Urinary bladder (tissue), 4 donors: ENCODE measurements around the gene RUFY4. TPM values are rescaled to one million over a fixed set of nuclear protein-coding genes. Genes with fewer than 3 reads are reported as not detected.
"Not testable (repeated sequence)": the region's sequence is repeated elsewhere in the genome, so short reads cannot be mapped to it uniquely, and the experiment has no call there.

ENCODE experiments used
- DNase-seq: peaks from one replicate; pipeline ENCODE4 v3.0.0-alpha.2; 2015; ENCODE audit errors: extremely low spot score
- H3K27ac ChIP-seq: one replicate; pipeline ENCODE4 v1.5.1; 2013; ENCODE audit warnings: low read depth, mild to moderate bottlenecking, moderate library complexity
- H3K36me3 ChIP-seq: one replicate; pipeline ENCODE4 v1.6.1; 2013; ENCODE audit warnings: mild to moderate bottlenecking, moderate library complexity; ENCODE audit not compliant: insufficient read depth
- H3K4me1 ChIP-seq: one replicate; pipeline ENCODE4 v1.6.1; 2013; ENCODE audit warnings: mild to moderate bottlenecking, moderate library complexity; ENCODE audit not compliant: insufficient read depth
- H3K4me3 ChIP-seq: one replicate; pipeline ENCODE4 v1.5.1; 2013; ENCODE audit warnings: low read depth, low read length
- WGBS: extraction: QIAGEN DNeasy Blood & Tissue Kit; methylation state at CpG from one replicate; pipeline ENCODE4 v1.1.7; 2013; 5-methylcytosine and 5-hydroxymethylcytosine counted together
- polyA plus RNA-seq: library from polyadenylated mRNA; stranded (reverse); fragments of 200-250 nt; gene quantifications from one replicate; pipeline ENCODE4 v1.2.3, GENCODE V29; 2013
- total RNA-seq: library from RNA; depleted of rRNA; stranded (reverse); fragments of >200 nt; gene quantifications from one replicate; pipeline ENCODE4 v1.2.3, GENCODE V29; 2014
- donor health status: healthy with polysubstance abuse.
- donor health status: healthy.

Gene RUFY4
- total and polyA plus RNA-seq, 2 donors, result 0.09 TPM; not detected in 1

DNA sequence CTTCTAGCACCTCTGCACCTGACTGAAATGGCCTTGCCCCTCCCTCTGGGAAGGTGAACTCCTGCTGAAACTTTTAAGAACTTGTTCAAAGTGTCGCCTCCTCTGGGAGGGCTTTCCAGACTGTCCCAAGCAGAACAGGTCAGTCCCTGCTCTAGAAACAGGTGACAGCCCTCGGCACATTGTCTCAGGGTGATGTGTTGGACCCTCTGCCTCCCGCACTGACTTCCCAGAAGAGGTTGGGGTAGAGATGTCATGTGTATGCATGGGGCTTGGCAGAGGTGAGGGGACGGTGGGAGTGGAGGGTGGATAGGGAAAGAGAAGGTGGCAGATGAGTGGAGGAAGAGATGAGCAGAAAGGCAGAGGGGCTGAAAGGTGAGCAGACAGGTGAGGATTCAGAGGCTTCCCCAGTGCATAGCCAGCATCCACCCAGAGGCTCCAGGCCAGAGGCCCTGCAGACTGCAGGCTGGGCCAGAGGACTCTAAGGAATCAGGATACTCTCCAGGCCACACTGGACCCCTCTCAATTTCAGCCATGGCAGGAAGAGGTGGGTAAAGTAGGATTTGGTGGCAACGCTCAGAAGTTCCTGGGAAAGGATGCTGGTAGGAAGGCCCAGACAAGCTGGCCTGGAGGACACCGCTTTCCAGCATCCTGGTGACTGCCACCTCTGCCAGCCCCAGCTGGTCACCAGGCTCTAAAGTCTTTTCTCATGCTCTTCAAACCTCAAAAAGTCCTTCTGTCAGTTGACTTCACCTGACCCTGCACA lies 41.4 kb upstream of the RUFY4 start:
- no peak for DNase-seq
- H3K4me1 ChIP-seq, result no peaks in the 10 kb centered on the region
- 97% methylated on average over 6 of the region's 6 CpGs for WGBS
- H3K36me3 ChIP-seq, result no peaks in the 10 kb centered on the region
- H3K27ac ChIP-seq, result no peak overlapping the region
- H3K4me3 ChIP-seq, result no peak overlapping the region

DNA sequence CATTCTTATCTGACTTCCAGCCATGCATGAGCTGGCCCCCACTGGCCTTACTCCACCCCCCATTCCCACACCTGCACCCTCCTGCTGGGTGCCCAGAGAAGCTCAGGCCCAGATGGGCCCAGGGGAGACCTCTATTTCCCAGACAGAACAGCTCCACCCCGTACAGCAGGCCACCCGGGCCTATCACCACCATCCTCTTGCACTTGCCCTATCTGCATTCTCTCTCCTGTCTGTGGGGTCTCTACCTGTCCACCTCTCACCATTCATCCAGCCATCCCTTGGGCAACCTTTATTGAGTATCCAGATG lies 40.9 kb upstream of the RUFY4 start:
- no peak for DNase-seq
- no peaks in the 10 kb centered on the region for H3K36me3 ChIP-seq
- no peaks in the 10 kb centered on the region for H3K4me1 ChIP-seq
- 96% methylated on average over 2 of the region's 2 CpGs for WGBS
- no peak overlapping the region for H3K4me3 ChIP-seq
- no peak overlapping the region for H3K27ac ChIP-seq

DNA sequence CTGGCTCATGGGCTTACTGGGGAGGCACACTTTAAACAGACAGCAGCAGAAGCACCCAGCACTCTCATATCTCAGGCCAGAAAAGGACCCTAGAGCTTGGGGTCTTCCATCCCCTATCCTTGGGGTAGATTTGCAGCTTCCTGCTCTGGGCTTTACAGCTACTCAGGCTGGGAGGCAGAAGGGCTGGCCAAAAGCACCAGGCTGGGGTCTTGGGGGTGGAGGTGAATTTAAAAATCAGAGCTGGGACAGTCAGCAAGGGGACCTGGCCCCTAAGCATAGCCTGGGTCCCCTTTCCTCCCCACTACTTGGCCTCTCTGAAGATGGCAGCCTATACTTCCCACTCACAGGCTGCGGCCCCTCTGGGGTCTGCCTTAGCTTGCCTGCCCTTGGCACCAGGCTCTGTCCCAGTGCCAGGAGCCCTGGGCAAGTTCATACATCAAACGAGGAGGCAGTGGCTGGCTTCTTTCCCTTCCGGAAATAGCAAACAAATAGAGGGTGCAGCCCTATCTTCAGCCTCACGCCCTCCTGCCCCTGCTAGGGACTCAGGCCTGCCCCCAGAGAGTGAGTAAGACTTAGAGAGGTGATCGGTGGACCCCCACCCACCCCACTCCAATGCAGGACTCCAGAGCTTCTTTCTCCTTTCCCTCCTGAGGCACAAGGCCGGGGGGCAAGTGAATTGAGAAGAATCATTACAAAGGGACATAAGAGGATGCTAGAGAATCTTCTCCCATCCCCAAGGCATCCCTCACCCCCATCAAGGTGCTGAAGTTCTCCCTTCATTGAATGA lies 40.3 kb upstream of the RUFY4 start:
- no peak for DNase-seq
- Histone ChIP-seq H3K36me3 (no peaks in the 10 kb centered on the region), H3K4me1 (no peaks in the 10 kb centered on the region), H3K27ac (no peak overlapping the region), H3K4me3 (no peak overlapping the region)
- WGBS, result 77% methylated on average over 6 of the region's 6 CpGs

DNA sequence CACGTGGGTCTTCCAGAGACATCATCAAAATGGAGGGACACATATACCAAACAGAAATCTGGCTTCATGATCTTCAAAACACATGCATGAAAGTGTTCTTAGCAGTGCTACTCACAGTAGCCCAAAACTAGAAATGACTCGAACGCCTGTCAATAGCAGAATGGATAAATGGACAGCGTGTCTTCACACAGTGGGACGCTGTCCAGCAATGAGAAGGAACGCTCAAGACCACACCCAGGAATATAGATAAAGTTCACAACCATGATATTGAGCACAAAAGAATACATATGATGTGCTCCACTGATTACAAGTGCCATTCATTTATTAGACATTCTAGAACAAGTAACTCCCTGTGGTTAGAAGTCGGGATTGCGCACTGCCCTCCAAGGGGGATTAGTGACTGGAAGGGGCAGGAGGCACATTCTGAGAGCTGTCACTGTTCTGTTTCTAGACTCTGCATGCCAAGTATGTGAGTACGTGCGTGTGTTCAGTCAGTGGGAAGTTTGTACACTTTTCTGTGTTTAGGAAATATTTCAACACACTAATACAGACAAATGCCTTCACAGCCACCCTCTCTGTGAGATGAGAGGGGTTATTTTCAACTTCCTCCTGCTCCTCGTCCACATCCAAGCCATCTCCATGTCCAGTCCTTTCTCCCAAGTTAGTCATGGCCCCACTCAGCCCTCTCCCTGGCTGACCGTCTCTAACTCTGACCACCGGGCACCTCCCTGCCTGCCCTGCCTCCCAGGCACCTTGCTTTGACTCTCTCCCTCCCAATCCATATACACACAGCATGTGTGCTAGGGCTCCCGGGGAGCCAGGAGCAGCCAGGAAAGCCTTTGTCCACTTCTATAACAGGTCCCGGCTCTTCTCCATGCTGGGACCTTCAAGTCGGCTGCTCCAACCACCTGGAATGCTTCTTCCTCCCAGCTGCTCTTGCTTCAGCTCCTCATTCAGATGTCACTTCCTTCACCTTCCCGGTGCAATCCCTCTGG lies 39.4 kb upstream of the RUFY4 start:
- H3K4me3 ChIP-seq, result no peak overlapping the region
- H3K36me3 ChIP-seq, result no peaks in the 10 kb centered on the region
- no peak overlapping the region for H3K27ac ChIP-seq
- no peak for DNase-seq
- 73% methylated on average over 17 of the region's 17 CpGs for WGBS
- no peaks in the 10 kb centered on the region for H3K4me1 ChIP-seq

DNA sequence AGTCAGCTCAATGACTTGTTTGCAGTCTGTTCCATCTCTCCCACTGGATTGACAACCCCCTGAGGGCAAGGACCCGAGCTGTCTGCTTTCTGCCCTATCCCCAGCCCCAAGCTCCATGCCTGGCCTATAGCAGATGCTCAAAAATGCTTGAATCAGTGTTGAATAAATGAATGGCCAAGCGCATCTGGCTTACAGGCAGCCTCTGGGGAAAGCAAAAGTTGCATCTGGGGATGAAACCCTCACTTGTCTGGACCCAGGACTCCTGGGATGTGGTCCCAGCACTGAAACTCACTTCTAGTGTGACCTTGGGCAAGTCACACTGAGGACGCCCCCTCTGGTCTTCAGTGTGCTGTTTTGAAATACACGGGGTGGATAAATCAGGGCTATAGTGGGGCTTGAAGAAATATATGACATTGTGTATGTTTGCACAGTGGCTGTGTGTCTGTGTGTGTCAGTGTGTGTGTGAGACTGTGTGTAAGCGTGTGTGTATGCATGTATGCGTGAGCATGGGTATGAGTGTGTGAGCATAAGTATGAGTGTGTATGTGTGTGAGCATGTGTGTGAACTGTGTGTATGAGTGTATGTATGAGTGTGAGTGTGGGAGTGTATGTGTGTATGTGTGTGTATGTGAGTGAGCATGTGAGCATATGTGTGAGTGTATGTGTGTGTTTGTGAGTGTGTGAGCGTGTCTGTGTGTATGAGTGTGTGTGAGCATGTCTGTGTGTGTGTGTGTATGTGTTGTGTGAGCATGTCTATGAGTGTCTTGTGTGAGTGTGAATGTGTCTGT lies 38.5 kb upstream of the RUFY4 start:
- H3K4me1 ChIP-seq, result no peaks in the 10 kb centered on the region
- no peak for DNase-seq

DNA sequence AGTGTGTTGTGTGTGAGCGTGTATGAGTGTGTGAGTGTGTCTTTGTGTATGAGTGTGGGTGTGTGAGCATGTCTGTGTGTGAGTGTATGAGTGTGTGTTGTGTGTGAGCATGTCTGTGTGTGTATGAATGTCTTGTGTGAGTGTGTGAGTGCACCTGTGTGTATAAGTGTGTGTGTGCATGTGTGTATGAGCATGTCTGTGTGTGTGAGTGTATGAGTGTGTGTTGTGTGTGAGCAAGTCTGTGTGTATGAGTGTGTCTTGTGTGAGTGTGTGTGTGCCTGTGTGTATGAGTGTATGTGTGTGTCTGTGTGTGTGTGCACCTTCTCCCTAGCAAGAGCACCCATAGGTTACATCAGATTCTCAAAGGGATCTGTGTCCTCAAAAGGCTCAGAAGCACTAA lies 37.8 kb upstream of the RUFY4 start:
- H3K27ac ChIP-seq, result no peak overlapping the region
- WGBS, result 94% methylated on average over 1 of the region's 1 CpG
- H3K36me3 ChIP-seq, result no peaks in the 10 kb centered on the region
- H3K4me1 ChIP-seq, result no peaks in the 10 kb centered on the region
- DNase-seq, result no peak
- no peak overlapping the region for H3K4me3 ChIP-seq

More for the DNA sequence above, 38.5 kb upstream of the RUFY4 start:
- H3K4me3 ChIP-seq, result no peak overlapping the region
- 95% methylated on average over 7 of the region's 7 CpGs for whole genome bisulfite sequencing
- no peaks in the 10 kb centered on the region for H3K36me3 ChIP-seq
- H3K27ac ChIP-seq, result no peak overlapping the region

DNA sequence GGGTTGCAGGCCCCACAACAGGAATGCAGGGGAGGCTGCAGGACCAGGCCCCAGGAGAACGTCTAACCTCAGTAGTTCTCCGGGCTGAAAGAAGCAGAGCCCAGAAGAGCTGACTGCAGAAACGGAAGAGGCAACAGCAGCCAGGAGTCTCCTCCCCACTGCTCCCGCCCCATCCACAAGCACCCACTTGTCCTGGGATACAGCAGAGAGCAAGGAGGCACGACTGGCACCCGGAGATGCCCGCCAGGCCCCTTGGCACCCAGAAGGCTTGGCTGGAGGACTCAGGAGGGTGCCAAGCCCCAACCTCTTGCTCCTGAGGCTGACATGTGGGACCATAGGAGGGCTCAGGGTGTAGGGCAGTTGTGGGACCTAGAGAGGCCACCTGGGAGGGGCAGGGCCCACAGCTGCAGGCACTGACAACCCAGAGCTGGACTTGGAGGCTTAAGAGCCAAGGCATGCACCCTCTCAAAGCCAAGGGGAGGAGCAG lies 37.2 kb upstream of the RUFY4 start:
- no peaks in the 10 kb centered on the region for H3K4me1 ChIP-seq
- 79% methylated on average over 7 of the region's 7 CpGs for WGBS
- no peak for DNase-seq
- no peaks in the 10 kb centered on the region for H3K36me3 ChIP-seq
- H3K27ac ChIP-seq, result no peak overlapping the region
- H3K4me3 ChIP-seq, result no peak overlapping the region

DNA sequence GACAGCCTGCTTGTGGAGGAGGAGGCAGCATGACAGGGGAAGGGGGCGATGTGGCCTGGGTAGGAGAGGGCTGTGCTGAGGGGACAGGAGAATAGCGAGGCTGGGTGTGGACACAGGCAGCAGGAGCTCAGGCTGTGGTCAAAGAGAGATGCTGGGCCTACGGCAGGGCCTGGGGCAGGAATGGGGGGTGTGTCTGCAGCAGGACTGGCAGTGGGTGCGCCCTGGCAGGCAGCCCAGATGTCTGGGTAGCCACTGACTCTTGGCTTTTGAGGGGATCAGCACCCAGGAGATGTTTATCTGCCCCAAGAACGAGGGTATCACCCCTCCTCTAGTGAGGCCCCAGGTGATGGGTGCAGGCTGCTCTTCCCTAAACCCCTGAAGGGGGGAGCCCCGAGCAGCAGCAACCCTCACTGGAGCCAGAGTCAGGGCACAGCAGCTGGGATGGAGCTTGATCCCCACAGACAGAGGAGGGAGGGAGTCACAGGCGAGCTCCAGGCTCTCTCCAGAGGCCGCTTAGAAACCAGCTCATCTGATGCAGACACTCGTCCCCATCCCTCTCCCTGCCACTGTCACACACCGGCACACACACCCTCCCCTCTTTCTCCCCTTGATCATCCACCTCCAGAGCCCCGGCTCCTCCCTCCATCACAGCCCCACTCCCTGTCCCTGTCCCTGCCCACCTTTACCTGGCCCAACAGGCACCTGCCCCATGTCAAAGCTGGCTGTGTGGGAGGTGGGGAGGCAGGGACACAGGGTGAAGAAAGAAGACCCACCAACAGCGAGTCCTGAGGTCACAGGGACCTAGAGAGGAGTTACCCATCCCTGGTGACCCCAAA lies 36.5 kb upstream of the RUFY4 start:
- Histone ChIP-seq H3K27ac (no peak overlapping the region), H3K36me3 (no peaks in the 10 kb centered on the region), H3K4me3 (no peak overlapping the region), H3K4me1 (no peaks in the 10 kb centered on the region)
- 87% methylated on average over 12 of the region's 12 CpGs for WGBS
- no peak for DNase-seq

DNA sequence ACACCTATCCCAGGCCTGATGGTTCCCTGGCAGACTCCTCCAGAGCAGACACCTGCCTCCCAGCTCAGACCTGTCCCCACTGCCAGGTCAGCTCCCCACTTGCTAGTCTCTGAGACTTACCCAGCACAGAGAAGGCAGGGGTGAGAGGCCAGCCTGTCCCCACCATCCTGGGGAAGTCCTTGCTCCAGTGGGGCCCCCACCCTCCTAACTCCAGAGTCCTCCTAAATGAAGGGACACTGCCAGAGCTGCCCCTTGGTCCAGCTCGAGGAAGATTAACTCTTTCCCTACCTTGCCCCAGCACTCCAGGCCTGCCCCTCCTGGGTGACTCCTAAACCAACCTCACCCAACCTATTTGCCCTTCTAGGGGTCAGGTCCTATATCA lies 35.9 kb upstream of the RUFY4 start:
- H3K36me3 ChIP-seq, result no peaks in the 10 kb centered on the region
- 46% methylated on average over 1 of the region's 1 CpG for WGBS
- no peak for DNase-seq
- no peak overlapping the region for H3K27ac ChIP-seq
- H3K4me1 ChIP-seq, result no peaks in the 10 kb centered on the region
- no peak overlapping the region for H3K4me3 ChIP-seq

DNA sequence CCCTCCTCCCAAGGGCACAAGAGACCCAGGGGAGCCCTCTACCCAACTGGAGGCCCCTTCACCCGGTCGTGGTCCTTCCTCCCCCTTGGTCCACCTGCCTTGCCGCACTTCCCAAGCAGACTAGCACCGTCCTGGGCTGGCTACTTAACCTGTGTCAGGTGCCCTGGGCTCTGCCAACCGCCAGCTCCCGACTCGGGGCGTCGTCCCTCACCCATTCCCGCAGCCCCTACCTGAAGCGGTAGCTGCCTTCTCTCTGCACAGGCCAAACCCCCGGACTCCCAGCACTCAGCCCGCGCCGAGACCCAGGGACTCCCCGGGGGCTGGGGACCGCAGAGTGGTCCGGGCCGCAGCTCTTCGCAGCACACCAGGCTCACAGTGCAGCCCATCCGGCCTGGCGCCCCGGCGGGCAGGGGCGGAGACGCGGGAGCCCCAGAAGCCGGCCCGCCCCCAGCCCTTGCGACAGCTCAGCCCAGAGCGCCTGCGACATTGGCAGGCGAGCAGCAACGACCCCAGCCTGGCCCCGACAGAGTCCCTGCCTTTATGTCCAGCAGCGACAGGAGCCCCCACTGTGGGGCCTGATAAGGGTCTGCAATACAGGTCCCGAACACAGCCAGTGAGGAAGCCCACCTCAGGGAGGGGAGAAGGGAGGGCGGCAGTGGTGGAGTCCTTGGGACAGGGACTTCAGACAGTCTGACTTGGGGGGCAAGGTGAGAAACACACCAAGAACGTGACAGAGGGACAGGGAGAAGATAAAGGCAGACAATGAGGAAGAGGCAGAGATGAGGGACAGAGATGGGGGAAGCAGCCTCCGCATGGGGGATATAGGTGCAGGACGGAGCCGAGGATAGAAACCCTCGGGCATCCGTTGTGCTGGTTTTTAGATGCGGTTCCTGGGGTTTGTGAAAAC lies 35.2 kb upstream of the RUFY4 start:
- Histone ChIP-seq H3K4me1 (no peaks in the 10 kb centered on the region), H3K27ac (no peak overlapping the region), H3K4me3 (no peak overlapping the region), H3K36me3 (no peaks in the 10 kb centered on the region)
- no peak for DNase-seq
- whole genome bisulfite sequencing, result 59% methylated on average over 45 of the region's 45 CpGs

DNA sequence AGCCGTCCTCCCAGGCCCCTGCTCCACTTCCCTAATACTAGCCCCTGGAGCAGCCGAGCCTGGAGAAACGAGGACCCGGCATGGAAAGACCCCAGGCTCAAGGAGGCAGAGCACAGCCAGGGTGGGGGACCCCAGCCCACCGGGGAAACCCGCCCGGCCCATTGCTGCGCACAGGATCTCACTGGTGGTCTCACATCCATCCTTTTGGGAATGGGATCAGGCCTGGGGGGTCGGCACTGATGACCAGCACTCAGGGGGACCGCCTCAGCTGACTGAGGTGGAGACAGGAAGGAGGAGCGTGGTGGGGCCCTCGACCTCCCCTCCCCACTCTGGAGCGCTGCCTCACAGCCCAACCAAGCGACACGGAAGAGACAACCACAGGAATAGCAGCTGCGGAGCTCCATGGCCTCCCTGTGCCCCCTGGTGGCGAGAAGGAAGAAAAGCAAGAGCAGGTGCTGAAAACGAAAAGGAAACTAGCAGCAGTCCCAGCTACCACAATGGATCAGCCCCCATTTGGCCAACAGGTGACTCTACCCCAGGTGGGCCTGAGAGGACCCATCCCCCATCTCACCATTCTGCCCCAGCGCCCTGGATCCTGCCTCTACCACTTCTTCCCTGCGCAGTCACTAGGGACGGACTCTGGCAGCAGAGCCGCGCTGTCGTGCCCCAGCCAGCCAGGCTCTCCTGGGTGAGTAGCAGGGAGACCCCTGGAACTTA lies 34.4 kb upstream of the RUFY4 start:
- not testable (repeated sequence) for H3K4me3 ChIP-seq, H3K36me3 ChIP-seq, DNase-seq, H3K4me1 ChIP-seq, H3K27ac ChIP-seq
- 28% methylated on average over 24 of the region's 24 CpGs for WGBS
